ENCODE results near the gene PCSK9. TPM values are rescaled to one million over a fixed set of nuclear protein-coding genes. Genes with fewer than 3 reads are reported as not detected.

The PCSK9 gene
- total and polyA plus RNA-seq, 9 of the 15 experiments (the other 6 are each of a cell fraction or from before 2014, with no cell fraction given): 3.2 to 58.6 (median 24.7) TPM

DNA sequence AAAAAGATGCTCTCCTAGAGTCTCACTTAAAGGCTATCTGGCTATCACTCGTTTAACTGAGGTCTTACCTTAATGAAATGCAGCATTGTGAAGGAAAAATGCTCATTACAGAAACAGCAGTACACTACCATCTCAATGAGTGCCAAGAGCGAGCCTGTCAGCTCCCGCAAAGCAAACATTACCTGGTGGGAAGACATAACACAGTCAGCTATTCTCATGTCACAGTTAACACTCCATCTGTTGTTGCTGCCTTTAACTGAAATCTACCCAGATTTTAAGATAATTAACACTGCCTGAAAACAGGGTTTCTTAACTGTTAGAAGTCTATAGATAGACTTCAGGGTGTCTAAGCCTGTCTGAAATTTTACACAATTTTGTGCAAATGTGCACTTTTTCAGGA is 39.1 kb downstream of the PCSK9 start:
- BruUV-seq (replicated peaks): no TSS peak
- H4K20me1 ChIP-seq (replicated peaks; ENCODE audit: control insufficient read depth, insufficient read depth, low read length): no peaks in the 10 kb centered on the region
- peaks cover 96% of the 10 kb centered on the region for H3K36me3 ChIP-seq (ENCODE audit: control insufficient read depth, insufficient read depth, low read length)
- H3K27me3 ChIP-seq (ENCODE audit: control insufficient read depth in 2 of 2, insufficient read depth in 2 of 2, low read length in 2 of 2): no peaks in the 10 kb centered on the region
- ChIA-PET POLR2A (no interaction called here), CTCF (ENCODE audit: low intra/inter-chr PET ratio) (no interaction called here)
- no peak overlapping the region for H3K9ac ChIP-seq (ENCODE audit: insufficient read depth in 1 of 2, low read depth in 2 of 2, low read length in 2 of 2)
- intact Hi-C loops (cut with micrococcal nuclease) (no loop called here), in situ Hi-C loops (cut with MboI) (no loop called here)
- no peak overlapping the region for H3K27ac ChIP-seq (ENCODE audit: extremely low read depth, low read depth, low read length)
- no peak overlapping the region for H3K4me3 ChIP-seq
- no peaks in the 10 kb centered on the region for H3K9me1 ChIP-seq (ENCODE audit: control insufficient read depth, insufficient read depth, low read length)
- H3K79me2 ChIP-seq (ENCODE audit: control insufficient read depth, insufficient read depth, low read length): no peaks in the 10 kb centered on the region
- 88% methylated on average over 3 of the region's 3 CpGs for WGBS (ENCODE audit: insufficient coverage, low coverage, missing lambda C conversion rate)
- no peak overlapping the region for H2AFZ ChIP-seq (ENCODE audit: low read depth, low read length)
- no peaks in the 10 kb centered on the region for H3K4me1 ChIP-seq (replicated peaks in 1 of 2; ENCODE audit: control insufficient read depth in 2 of 2, insufficient read depth in 2 of 2, low read length in 2 of 2)
- ATAC-seq (no peak), FAIRE-seq (no peak), DNase-seq (ENCODE audit: extremely low read depth in 1 of 4, low spot score in 3 of 4) (no peak)
- H3K4me2 ChIP-seq (ENCODE audit: insufficient read depth, low read length): no peak overlapping the region
- H3K9me3 ChIP-seq (replicated peaks; ENCODE audit: control insufficient read depth, insufficient read depth, low read depth, low read length): no peaks in the 10 kb centered on the region
- TF ChIP-seq NFIC (IDR thresholded peaks at IDR 0.05): no peak
- TF ChIP-seq, protein P1, sequence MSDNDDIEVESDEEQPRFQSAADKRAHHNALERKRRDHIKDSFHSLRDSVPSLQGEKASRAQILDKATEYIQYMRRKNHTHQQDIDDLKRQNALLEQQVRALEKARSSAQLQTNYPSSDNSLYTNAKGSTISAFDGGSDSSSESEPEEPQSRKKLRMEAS (CRISPR knock-in tag; IDR thresholded peaks at IDR 0.05): no peak
- TF ChIP-seq, protein P2, sequence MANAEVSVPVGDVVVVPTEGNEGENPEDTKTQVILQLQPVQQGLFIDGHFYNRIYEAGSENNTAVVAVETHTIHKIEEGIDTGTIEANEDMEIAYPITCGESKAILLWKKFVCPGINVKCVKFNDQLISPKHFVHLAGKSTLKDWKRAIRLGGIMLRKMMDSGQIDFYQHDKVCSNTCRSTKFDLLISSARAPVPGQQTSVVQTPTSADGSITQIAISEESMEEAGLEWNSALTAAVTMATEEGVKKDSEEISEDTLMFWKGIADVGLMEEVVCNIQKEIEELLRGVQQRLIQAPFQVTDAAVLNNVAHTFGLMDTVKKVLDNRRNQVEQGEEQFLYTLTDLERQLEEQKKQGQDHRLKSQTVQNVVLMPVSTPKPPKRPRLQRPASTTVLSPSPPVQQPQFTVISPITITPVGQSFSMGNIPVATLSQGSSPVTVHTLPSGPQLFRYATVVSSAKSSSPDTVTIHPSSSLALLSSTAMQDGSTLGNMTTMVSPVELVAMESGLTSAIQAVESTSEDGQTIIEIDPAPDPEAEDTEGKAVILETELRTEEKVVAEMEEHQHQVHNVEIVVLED (CRISPR knock-in tag; IDR thresholded peaks at IDR 0.05): no peak
- TF ChIP-seq SRF (CRISPR knock-in tag; IDR thresholded peaks at IDR 0.05): no peak
- TF ChIP-seq, protein P3, sequence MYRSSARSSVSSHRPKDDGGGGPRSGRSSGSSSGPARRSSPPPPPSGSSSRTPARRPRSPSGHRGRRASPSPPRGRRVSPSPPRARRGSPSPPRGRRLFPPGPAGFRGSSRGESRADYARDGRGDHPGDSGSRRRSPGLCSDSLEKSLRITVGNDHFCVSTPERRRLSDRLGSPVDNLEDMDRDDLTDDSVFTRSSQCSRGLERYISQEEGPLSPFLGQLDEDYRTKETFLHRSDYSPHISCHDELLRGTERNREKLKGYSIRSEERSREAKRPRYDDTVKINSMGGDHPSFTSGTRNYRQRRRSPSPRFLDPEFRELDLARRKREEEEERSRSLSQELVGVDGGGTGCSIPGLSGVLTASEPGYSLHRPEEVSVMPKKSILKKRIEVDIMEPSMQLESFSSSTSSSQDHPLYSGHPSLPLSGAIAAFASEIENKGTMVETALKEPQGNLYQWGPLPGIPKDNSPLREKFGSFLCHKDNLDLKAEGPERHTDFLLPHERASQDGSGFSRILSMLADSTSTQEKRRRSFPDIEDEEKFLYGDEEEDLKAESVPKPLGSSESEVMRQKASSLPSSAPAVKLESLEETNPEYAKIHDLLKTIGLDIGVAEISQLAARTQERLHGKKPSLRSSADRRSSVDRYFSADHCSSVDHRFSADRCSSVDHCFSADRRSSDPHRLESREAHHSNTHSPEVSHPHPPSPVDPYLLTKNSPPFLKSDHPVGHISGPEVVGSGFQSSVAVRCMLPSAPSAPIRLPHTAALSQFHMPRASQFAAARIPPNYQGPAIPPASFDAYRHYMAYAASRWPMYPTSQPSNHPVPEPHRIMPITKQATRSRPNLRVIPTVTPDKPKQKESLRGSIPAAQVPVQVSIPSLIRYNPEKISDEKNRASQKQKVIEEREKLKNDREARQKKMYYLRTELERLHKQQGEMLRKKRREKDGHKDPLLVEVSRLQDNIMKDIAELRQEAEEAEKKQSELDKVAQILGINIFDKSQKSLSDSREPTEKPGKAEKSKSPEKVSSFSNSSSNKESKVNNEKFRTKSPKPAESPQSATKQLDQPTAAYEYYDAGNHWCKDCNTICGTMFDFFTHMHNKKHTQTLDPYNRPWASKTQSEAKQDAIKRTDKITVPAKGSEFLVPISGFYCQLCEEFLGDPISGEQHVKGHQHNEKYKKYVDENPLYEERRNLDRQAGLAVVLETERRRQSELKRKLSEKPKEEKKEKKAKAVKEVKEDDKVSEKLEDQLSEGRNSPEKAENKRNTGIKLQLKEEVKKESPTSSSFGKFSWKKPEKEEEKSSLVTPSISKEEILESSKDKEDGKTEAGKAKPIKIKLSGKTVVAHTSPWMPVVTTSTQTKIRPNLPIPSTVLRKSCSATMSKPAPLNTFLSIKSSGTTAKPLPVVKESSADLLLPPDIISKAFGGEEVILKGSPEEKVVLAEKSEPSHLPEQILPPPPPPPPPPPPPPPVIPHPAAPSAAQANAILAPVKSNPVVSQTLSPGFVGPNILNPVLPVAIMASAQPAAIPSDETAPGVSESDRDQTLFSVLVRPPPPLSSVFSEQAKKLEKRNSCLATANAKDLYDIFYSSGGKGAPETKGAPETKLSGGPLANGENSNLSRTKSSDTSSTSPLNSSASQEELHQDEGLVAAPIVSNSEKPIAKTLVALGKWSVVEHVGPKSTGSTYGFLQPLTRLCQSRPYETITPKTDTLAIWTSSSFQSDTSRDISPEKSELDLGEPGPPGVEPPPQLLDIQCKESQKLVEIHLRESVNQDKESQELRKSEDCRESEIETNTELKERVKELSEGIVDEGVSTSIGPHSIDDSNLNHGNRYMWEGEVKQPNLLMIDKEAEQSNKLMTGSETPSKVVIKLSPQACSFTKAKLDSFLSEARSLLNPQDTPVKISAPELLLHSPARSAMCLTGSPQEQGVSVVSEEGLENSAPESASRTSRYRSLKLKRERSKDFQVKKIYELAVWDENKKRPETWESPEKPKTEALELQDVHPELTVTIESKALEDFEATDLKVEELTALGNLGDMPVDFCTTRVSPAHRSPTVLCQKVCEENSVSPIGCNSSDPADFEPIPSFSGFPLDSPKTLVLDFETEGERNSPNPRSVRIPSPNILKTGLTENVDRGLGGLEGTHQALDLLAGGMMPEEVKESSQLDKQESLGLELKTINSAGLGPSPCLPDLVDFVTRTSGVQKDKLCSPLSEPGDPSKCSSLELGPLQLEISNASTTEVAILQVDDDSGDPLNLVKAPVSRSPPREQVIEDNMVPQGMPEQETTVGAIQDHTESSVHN (IDR thresholded peaks at IDR 0.05; ENCODE audit: borderline replicate concordance in 1 of 2, low read depth in 1 of 2): no peak
- TF ChIP-seq MYBL2 (IDR thresholded peaks at IDR 0.05; ENCODE audit: low read depth): no peak
- TF ChIP-seq MYBL2 (CRISPR knock-in tag; IDR thresholded peaks at IDR 0.05; ENCODE audit: borderline replicate concordance): no peak
- TF ChIP-seq ZNF121 (CRISPR knock-in tag; conservative IDR thresholded peaks at IDR 0.05): no peak
- TF ChIP-seq TEAD2 (tag; IDR thresholded peaks at IDR 0.05): no peak
- TF ChIP-seq THRAP3 (IDR thresholded peaks at IDR 0.05; ENCODE audit: borderline replicate concordance): no peak
- no peak for TF ChIP-seq USF1 (CRISPR knock-in tag; IDR thresholded peaks at IDR 0.05)
